Stimulated activated CD4-positive, alpha-beta T cell treated with anti-CD3 and anti-CD28 coated beads, Interleukin-12 subunit alpha, Interleukin-12 subunit beta, amount 100 ng/mL, for 24 hours (primary cell): Measurements from ENCODE around the gene CAB39.
A peak's percentile ranks its signal among the peaks of the same experiment; 100 is the strongest.

Experiments
- DNase-seq, 2 experiments: peaks; one replicate each; pipeline ENCODE4 v3.0.0-alpha.2; 2020; ENCODE audit warnings: low read depth in 2 of 2

CAB39 gene

GRCh38 chr2:230784795-230785194 lies 72.2 kb downstream of the CAB39 start:
- no peak for DNase-seq

DNA sequence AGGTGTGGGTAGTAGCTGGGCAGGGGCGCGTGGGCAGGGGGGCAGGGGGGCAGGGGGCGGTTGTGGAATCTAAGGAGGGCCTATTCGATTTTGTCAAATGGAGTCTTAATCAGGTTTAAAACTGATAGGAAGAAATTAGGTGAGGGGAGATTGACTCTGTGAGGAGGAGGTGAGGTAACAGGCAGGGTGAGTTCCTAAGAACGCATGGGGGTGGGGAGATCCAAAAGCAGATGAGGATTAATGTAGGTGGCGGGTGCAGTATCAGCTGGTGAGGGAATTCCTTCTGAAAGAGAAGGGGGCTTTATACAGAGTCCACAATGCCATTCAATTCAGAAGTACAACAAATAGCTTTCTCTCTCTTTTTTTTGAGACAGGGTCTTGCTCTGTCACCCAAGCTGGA lies 72.7 kb downstream of the CAB39 start:
- DNase-seq: no peak

- DNase-seq: no peak
These were observed 74.5 kb downstream of the CAB39 start for GRCh38 chr2:230787101-230787500.

- DNase-seq: no peak
These were observed 76.0 kb downstream of the CAB39 start for GRCh38 chr2:230788554-230789175.

DNA sequence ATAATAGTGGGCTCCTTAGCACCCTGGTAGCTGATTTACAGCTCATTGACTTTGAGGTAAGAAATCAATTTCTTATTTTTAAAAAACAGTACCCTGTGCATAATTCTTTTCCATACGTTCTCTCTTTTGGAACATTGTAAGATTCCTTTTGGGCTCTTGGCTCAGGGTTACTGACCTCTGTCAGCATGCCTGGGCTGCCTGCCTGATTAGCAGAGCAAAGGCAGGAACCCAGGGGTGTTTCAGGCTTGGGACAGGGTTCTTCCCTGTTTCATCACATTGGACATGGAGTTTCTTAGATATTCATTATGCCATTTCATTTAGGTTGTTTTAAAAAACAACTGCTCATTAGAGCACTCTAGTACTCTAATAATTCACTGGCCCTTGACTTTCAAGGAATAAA lies 78.3 kb downstream of the CAB39 start:
- DNase-seq: no peak

DNA sequence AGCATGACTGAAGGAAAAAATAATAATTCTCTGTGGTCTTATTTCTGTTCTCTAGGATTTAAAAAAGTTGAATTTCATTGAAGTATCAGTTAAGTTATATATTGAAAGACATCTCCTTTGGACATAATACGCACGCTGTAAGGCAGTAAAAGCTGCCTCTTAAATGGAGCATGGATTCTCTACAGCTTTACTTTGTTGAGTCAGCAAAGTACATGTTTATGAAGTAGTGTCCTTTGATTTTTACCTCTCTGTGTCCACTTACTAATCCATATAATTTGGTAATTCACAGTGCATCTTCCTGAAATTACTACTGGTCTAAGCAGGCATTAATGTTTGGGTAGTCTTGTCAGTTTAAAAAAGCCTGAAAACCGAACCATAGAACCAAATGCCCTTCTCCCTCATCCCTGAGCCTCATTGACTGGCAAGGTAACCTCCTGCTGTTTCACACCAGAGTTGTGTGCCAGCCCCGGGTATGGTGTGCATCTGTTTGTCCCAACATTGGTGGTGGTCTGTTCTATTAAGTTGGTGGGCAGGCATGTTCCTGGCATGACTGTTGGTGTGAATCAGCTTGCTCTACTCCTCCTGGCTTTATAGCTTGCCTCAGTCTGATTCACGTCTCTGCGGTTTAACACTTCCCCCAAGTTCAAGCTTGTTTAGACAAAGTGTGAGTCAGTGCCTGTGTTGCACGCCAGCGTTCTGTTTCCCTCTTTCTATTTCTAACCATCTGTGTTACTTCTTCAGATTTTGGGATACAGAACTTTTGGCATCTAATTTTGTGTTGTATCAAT lies 81.1 kb downstream of the CAB39 start:
- peak; percentile 44 to 55 for DNase-seq

GRCh38 chr2:230794497-230794896 lies 81.9 kb downstream of the CAB39 start:
- peak in 1 of 2 experiments; percentile 31 for DNase-seq

GRCh38 chr2:230795856-230796255 lies 83.2 kb downstream of the CAB39 start:
- no peak for DNase-seq

DNA sequence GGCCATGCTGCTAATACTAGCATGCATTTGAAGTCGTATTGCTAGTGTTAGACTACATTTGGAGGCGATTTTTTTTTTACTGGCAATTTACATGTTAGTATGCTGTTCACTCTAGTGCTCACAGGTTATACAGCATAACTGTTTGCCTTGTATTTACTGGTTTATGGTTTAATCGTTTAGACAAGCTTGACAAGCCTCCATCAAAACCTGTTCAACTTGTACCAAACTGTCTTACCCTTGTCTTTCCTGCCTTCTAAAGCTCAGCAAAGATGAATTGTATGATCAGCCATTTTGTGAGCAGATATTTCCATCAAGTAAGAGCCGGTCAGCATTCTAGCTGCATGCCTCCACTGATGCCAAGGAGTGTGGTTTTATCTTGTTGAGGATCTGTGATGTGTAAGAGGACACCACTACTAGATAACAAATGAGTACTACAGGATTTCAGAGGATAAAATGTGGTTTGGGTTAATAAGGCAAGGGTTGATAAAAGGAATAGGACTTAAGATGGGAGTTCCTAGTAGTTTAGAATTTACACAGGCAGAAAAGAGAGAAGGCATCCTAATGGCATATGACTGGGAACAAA lies 83.7 kb downstream of the CAB39 start:
- DNase-seq: no peak

- DNase-seq: no peak
These were observed 85.2 kb downstream of the CAB39 start for GRCh38 chr2:230797515-230798495.

- DNase-seq: no peak
These were observed 86.2 kb downstream of the CAB39 start for GRCh38 chr2:230798769-230799399.

DNA sequence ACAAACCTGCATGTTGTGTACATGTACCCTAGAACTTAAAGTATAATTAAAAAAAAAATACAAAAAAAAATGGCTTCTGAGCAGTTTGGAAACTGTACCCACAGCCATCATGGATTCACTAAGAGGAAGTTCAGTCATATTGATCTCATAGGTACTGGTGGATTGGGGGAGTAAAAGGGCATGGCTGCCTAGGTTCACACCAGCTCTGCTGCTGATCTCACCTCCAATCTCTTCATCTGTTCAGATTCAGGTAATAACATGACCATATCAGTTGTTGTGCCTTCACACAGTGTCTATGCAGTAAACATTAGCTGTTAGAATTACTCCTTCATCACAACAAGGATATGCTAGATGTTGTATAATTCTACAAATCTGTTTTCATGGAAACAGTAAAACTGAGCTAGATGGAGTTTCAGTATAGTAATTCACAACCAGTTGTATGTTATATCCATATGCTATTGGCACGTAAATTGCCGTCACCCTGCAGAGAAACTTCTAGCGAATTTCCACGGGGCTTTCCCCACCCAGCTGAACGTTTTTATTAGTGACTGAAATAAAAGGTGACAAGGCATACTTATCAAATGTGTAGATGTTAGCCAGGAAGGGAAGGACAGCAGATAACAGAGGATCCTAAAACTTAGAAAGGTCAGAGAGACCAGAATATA lies 92.8 kb downstream of the CAB39 start:
- no peak for DNase-seq

GRCh38 chr2:230807729-230808128 lies 95.1 kb downstream of the CAB39 start:
- no peak for DNase-seq

DNA sequence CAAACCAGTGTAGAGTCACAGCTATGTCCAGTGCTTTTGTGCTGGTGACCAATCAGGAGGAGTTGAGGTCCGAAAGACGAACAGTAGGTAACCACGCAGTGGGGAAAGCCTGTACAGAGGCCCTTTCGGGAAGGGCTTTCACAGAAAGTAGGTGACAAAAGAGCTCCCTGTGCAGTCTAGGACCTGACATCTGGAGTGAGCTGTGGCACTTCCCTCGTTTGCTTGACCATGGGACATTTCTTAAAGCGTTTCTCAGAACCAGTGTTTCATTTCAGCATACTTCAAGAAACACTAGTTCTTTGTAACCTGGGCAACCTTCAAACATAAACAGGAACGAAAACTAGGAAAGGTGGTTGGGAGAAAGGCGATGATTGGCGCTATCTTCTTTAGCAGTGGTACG lies 96.4 kb downstream of the CAB39 start:
- no peak for DNase-seq

DNA sequence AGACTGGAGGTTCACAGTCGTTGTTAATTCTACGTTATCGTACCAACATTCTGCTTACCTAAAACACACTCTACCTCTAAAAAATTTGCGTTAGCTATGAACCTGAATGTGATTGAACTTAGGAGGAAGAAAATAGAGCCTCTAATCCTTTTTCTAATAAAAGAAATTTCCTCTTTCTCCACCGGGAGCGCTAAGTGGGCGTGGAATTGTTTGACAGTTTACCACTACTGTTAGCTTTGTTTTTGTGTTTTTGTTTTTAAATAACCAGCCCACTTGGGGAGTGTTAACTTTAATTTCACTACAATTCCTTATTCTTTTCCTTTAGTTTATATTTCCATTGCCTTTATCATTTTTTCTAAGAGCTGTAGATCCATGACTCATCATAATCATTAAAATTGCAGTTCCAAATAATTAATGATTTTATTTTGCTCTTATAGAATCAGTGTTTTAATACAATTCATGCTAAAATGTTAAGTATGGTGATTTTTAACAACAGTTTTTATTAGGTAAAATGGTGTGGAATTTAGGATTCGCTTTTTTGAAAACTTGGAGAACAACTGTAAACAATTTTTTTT lies 97.1 kb downstream of the CAB39 start:
- DNase-seq: no peak

- DNase-seq: no peak
These were observed 98.9 kb downstream of the CAB39 start for GRCh38 chr2:230811508-230811907.

GRCh38 chr2:230812033-230812432 lies 99.4 kb downstream of the CAB39 start:
- no peak for DNase-seq

GRCh38 chr2:230814616-230815015 lies 102.0 kb downstream of the CAB39 start:
- DNase-seq: no peak

- no peak for DNase-seq
These were observed 102.4 kb downstream of the CAB39 start for GRCh38 chr2:230815088-230815487.

DNA sequence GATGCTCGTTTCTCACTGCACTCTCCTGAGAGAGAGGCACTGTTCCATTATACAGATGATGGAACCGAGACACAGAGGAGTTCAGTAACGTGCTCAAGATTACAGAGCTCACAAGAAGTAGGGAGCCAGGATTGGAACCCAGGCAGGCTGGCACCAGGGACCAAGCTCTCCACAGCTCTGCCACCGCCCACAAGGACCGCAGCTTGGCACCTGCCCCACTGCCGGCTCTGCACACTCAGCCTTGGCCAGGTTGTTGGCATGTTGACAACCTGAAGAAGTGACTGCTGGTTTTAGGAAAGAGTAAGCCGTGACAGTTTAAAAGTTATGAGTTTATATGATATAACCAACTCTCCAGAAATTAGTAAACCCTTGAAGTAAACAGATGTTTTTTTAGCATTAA lies 104.1 kb downstream of the CAB39 start:
- DNase-seq: no peak

GRCh38 chr2:230819433-230819832 lies 106.8 kb downstream of the CAB39 start:
- no peak for DNase-seq
